CD8-positive, alpha-beta memory T cell (primary cell): Measurements from ENCODE around the gene TENM4. TPM values are rescaled to one million over a fixed set of nuclear protein-coding genes. Genes with fewer than 3 reads are reported as not detected.

Experiments used
- CTCF ChIA-PET: fragments of 350-600 bp; sonication (Branson Sonifier 250); formaldehyde crosslinking; loops from one replicate; lab custom pipeline; 2021; ENCODE audit warnings: antibody characterized with exemption; lab: Charles Lee
- POLR2A ChIA-PET: fragments of 350-600 bp; sonication (Branson Sonifier 250); formaldehyde crosslinking; loops from one replicate; lab custom pipeline; 2021; ENCODE audit warnings: antibody characterized with exemption; lab: Charles Lee
- DNase-seq, 5 donors: peaks; one replicate each; pipeline versions ENCODE4 v3.0.0 to v3.0.0-alpha.2; 2020 to 2022; ENCODE audit warnings: mixed read lengths in 1 of 5
- H3K27ac ChIP-seq: one replicate; pipeline ENCODE4 v1.7.0; 2013; ENCODE audit warnings: low read depth, mild to moderate bottlenecking, low read length, moderate library complexity
- H3K27me3 ChIP-seq: 2 replicates; pipeline ENCODE4 v1.7.0; 2013; ENCODE audit warnings: low read length, mild to moderate bottlenecking; ENCODE audit not compliant: insufficient read depth, poor library complexity, severe bottlenecking
- H3K36me3 ChIP-seq: 2 replicates; pipeline ENCODE4 v1.7.0; 2013; ENCODE audit warnings: mild to moderate bottlenecking, low read length, moderate library complexity; ENCODE audit not compliant: insufficient read depth
- H3K4me1 ChIP-seq: 2 replicates; pipeline ENCODE4 v1.7.0; 2013; ENCODE audit warnings: mild to moderate bottlenecking, low read length, moderate library complexity; ENCODE audit not compliant: insufficient read depth
- H3K4me3 ChIP-seq: 2 replicates; pipeline ENCODE4 v1.7.0; 2013; ENCODE audit warnings: mild to moderate bottlenecking, low read length
- H3K9me3 ChIP-seq: 2 replicates; pipeline ENCODE4 v1.7.0; 2013; ENCODE audit warnings: mild to moderate bottlenecking, low read length
- H3K27ac Mint-ChIP-seq, 8 donors: one replicate each; pipeline ENCODE4 v1.8.0; 2020 to 2021; ENCODE audit warnings: mixed read lengths in 8 of 8, mild to moderate bottlenecking in 6 of 8, inconsistent platforms in 3 of 8, moderate library complexity in 3 of 8
- H3K27me3 Mint-ChIP-seq, 2 donors: one replicate each; pipeline ENCODE4 v1.8.0; 2020 to 2021; ENCODE audit warnings: mixed read lengths in 2 of 2, mild to moderate bottlenecking in 1 of 2, moderate library complexity in 1 of 2
- H3K36me3 Mint-ChIP-seq, 3 donors: one replicate each; pipeline ENCODE4 v1.8.0; 2020 to 2021; ENCODE audit warnings: mixed read lengths in 3 of 3, inconsistent platforms in 1 of 3, mild to moderate bottlenecking in 1 of 3
- H3K4me1 Mint-ChIP-seq, 3 donors: one replicate each; pipeline ENCODE4 v1.8.0; 2020 to 2021; ENCODE audit warnings: mixed read lengths in 3 of 3, inconsistent platforms in 1 of 3, mild to moderate bottlenecking in 1 of 3
- H3K4me3 Mint-ChIP-seq, 7 donors: one replicate each; pipeline ENCODE4 v1.8.0; 2020 to 2021; ENCODE audit warnings: mixed read lengths in 7 of 7, mild to moderate bottlenecking in 6 of 7, moderate library complexity in 4 of 7, inconsistent platforms in 2 of 7
- H3K9me3 Mint-ChIP-seq, 5 donors: one replicate each; pipeline ENCODE4 v1.8.0; 2020 to 2022; ENCODE audit warnings: mixed read lengths in 5 of 5, mild to moderate bottlenecking in 3 of 5, moderate library complexity in 2 of 5, inconsistent platforms in 1 of 5
- polyA plus RNA-seq: library from polyadenylated mRNA; unstranded; fragments of 300-500 nt; fragmentation: Illumina TruSeq; gene quantifications from one replicate; pipeline ENCODE4 v1.2.3, GENCODE V29; 2021
- total RNA-seq, 2 experiments: library from RNA; stranded (reverse); gene quantifications; one replicate each; pipeline ENCODE4 v1.2.3, GENCODE V29; 2021

The TENM4 gene
- total and polyA plus RNA-seq, 3 experiments from 2014 or later: not detected

- H3K27ac ChIP-seq: no peak overlapping the region
- H3K4me1 ChIP-seq: no peaks in the 10 kb centered on the region
- no peaks in the 10 kb centered on the region for H3K9me3 ChIP-seq
- DNase-seq: no peak
- CTCF ChIA-PET: no interaction called here
- H3K27me3 Mint-ChIP-seq: peaks cover 19 to 27% of the 10 kb centered on the region in 2 donors
- POLR2A ChIA-PET: no interaction called here
- H3K36me3 Mint-ChIP-seq: no peaks in the 10 kb centered on the region
- no peaks in the 10 kb centered on the region for H3K27me3 ChIP-seq
- no peaks in the 10 kb centered on the region for H3K4me1 Mint-ChIP-seq
- H3K36me3 ChIP-seq: no peaks in the 10 kb centered on the region
- no peak overlapping the region for H3K4me3 Mint-ChIP-seq
- H3K9me3 Mint-ChIP-seq: no peaks in the 10 kb centered on the region
- H3K27ac Mint-ChIP-seq: no peak overlapping the region
- H3K4me3 ChIP-seq: no peak overlapping the region
These were observed 715.6 kb downstream of the TENM4 start for GRCh38 chr11:78725200-78725599.

- no peaks in the 10 kb centered on the region for H3K9me3 ChIP-seq
- Mint-ChIP-seq H3K36me3 (no peaks in the 10 kb centered on the region), H3K4me3 (no peak overlapping the region), H3K27me3 (peaks cover 11 to 23% of the 10 kb centered on the region in 2 donors), H3K4me1 (no peaks in the 10 kb centered on the region), H3K27ac (no peak overlapping the region), H3K9me3 (no peaks in the 10 kb centered on the region)
- ChIA-PET CTCF (interaction anchor here (1.2 kb wide), 1 partner anchor 78 kb away, joined by 4 read pairs; no protein-coding TSS in a partner anchor), POLR2A (no interaction called here)
- H3K27ac ChIP-seq: no peak overlapping the region
- no peaks in the 10 kb centered on the region for H3K27me3 ChIP-seq
- no peak for DNase-seq
- H3K4me3 ChIP-seq: no peak overlapping the region
- no peaks in the 10 kb centered on the region for H3K36me3 ChIP-seq
- no peaks in the 10 kb centered on the region for H3K4me1 ChIP-seq
These were observed 718.0 kb downstream of the TENM4 start for GRCh38 chr11:78722786-78723185.

GRCh38 chr11:78720281-78720989 is 720.4 kb downstream of the TENM4 start:
- Histone ChIP-seq H3K4me3 (no peak overlapping the region), H3K27ac (no peak overlapping the region), H3K4me1 (no peaks in the 10 kb centered on the region), H3K9me3 (no peaks in the 10 kb centered on the region), H3K36me3 (no peaks in the 10 kb centered on the region), H3K27me3 (no peaks in the 10 kb centered on the region)
- Mint-ChIP-seq H3K36me3 (no peaks in the 10 kb centered on the region), H3K9me3 (peaks cover 0 to 2% (median 0%) of the 10 kb centered on the region in 5 donors), H3K4me3 (no peak overlapping the region), H3K27ac (no peak overlapping the region), H3K27me3 (peaks cover 8 to 15% of the 10 kb centered on the region in 2 donors), H3K4me1 (no peaks in the 10 kb centered on the region)
- ChIA-PET POLR2A (no interaction called here), CTCF (no interaction called here)
- no peak for DNase-seq

- CTCF ChIA-PET: interaction anchor here (0.8 kb wide), 1 partner anchor 18 kb away, joined by 3 read pairs; no protein-coding TSS in a partner anchor
- Mint-ChIP-seq H3K36me3 (no peaks in the 10 kb centered on the region), H3K4me1 (no peaks in the 10 kb centered on the region), H3K4me3 (no peak overlapping the region), H3K9me3 (peaks cover 0 to 2% (median 0%) of the 10 kb centered on the region in 5 donors), H3K27me3 (peaks cover 0 to 5% of the 10 kb centered on the region in 2 donors), H3K27ac (no peak overlapping the region)
- DNase-seq: no peak
- Histone ChIP-seq H3K27me3 (no peaks in the 10 kb centered on the region), H3K36me3 (no peaks in the 10 kb centered on the region), H3K27ac (no peak overlapping the region), H3K4me3 (no peak overlapping the region), H3K9me3 (no peaks in the 10 kb centered on the region), H3K4me1 (no peaks in the 10 kb centered on the region)
- POLR2A ChIA-PET: interaction anchor here (0.6 kb wide), 1 partner anchor 40 kb away, joined by 3 read pairs; no protein-coding TSS in a partner anchor
These were observed 723.8 kb downstream of the TENM4 start for GRCh38 chr11:78717041-78717440.

- no peak for DNase-seq
- POLR2A ChIA-PET: no interaction called here
- Histone ChIP-seq H3K27ac (no peak overlapping the region), H3K4me3 (no peak overlapping the region), H3K4me1 (no peaks in the 10 kb centered on the region), H3K27me3 (no peaks in the 10 kb centered on the region), H3K36me3 (no peaks in the 10 kb centered on the region), H3K9me3 (no peaks in the 10 kb centered on the region)
- no peak overlapping the region for H3K27ac Mint-ChIP-seq
- CTCF ChIA-PET: interaction anchor here (1.5 kb wide), 1 partner anchor 70 kb away, joined by 6 read pairs; no protein-coding TSS in a partner anchor
- H3K4me1 Mint-ChIP-seq: no peaks in the 10 kb centered on the region
- no peaks in the 10 kb centered on the region for H3K36me3 Mint-ChIP-seq
- peaks cover 0 to 2% (median 0%) of the 10 kb centered on the region in 5 donors for H3K9me3 Mint-ChIP-seq
- peaks cover 0 to 3% of the 10 kb centered on the region in 2 donors for H3K27me3 Mint-ChIP-seq
- no peak overlapping the region for H3K4me3 Mint-ChIP-seq
These were observed 725.1 kb downstream of the TENM4 start for GRCh38 chr11:78715639-78716311.

- POLR2A ChIA-PET: no interaction called here
- no peak for DNase-seq
- peaks cover 0 to 2% (median 0%) of the 10 kb centered on the region in 5 donors for H3K9me3 Mint-ChIP-seq
- H3K4me1 Mint-ChIP-seq: no peaks in the 10 kb centered on the region
- H3K36me3 Mint-ChIP-seq: no peaks in the 10 kb centered on the region
- Histone ChIP-seq H3K9me3 (no peaks in the 10 kb centered on the region), H3K27ac (no peak overlapping the region), H3K4me3 (no peak overlapping the region), H3K27me3 (no peaks in the 10 kb centered on the region), H3K4me1 (no peaks in the 10 kb centered on the region), H3K36me3 (no peaks in the 10 kb centered on the region)
- no peak overlapping the region for H3K4me3 Mint-ChIP-seq
- CTCF ChIA-PET: no interaction called here
- H3K27me3 Mint-ChIP-seq: peaks cover 0 to 5% of the 10 kb centered on the region in 2 donors
- peak overlapping the region in 1 of 8 donors; percentile 63 for H3K27ac Mint-ChIP-seq
These were observed 726.3 kb downstream of the TENM4 start for GRCh38 chr11:78714539-78714938.

- no peak for DNase-seq
- no peak overlapping the region for H3K4me3 Mint-ChIP-seq
- H3K4me1 Mint-ChIP-seq: no peaks in the 10 kb centered on the region
These were observed 729.1 kb downstream of the TENM4 start for GRCh38 chr11:78711735-78712134.

GRCh38 chr11:78710417-78710816 is 730.4 kb downstream of the TENM4 start:
- Histone ChIP-seq H3K27me3 (no peaks in the 10 kb centered on the region), H3K4me3 (no peak overlapping the region)

More at GRCh38 chr11:78711735-78712134, 729.1 kb downstream of the TENM4 start:
- H3K27ac Mint-ChIP-seq: no peak overlapping the region
- no peaks in the 10 kb centered on the region for H3K36me3 ChIP-seq
- no peaks in the 10 kb centered on the region for H3K27me3 ChIP-seq
- peaks cover 0 to 2% (median 0%) of the 10 kb centered on the region in 5 donors for H3K9me3 Mint-ChIP-seq
- POLR2A ChIA-PET: no interaction called here
- no peaks in the 10 kb centered on the region for H3K36me3 Mint-ChIP-seq
- CTCF ChIA-PET: no interaction called here
- no peaks in the 10 kb centered on the region for H3K4me1 ChIP-seq
- H3K4me3 ChIP-seq: no peak overlapping the region
- H3K27ac ChIP-seq: no peak overlapping the region
- no peaks in the 10 kb centered on the region for H3K9me3 ChIP-seq
- H3K27me3 Mint-ChIP-seq: peaks cover 0 to 7% of the 10 kb centered on the region in 2 donors

More at GRCh38 chr11:78710417-78710816, 730.4 kb downstream of the TENM4 start:
- Mint-ChIP-seq H3K27me3 (peaks cover 0 to 9% of the 10 kb centered on the region in 2 donors), H3K9me3 (no peaks in the 10 kb centered on the region), H3K4me1 (no peaks in the 10 kb centered on the region), H3K27ac (no peak overlapping the region), H3K4me3 (no peak overlapping the region), H3K36me3 (no peaks in the 10 kb centered on the region)
- ChIA-PET CTCF (no interaction called here), POLR2A (no interaction called here)
- DNase-seq: no peak
- Histone ChIP-seq H3K9me3 (no peaks in the 10 kb centered on the region), H3K36me3 (no peaks in the 10 kb centered on the region), H3K27ac (no peak overlapping the region), H3K4me1 (no peaks in the 10 kb centered on the region)
